ENCODE results near the gene UMOD.

The UMOD gene

GRCh38 chr16:20347666-20348364 is 4.7 kb downstream of the UMOD start:
- H2AFZ ChIP-seq = no peak overlapping the region
- no peaks in the 10 kb centered on the region for H3K9me3 ChIP-seq (ENCODE audit: control insufficient read depth, low read length)
- H3K36me3 ChIP-seq (ENCODE audit: control insufficient read depth, insufficient read depth, low read length) = no peaks in the 10 kb centered on the region
- TF ChIP-seq CTCF (IDR thresholded peaks at IDR 0.05) = no peak
- H3K4me3 ChIP-seq (ENCODE audit: low read depth, low read length) = no peak overlapping the region
- no peak overlapping the region for H3K9ac ChIP-seq
- no peak overlapping the region for H3K4me2 ChIP-seq (ENCODE audit: low read length)
- no peaks in the 10 kb centered on the region for H3K27me3 ChIP-seq (ENCODE audit: control insufficient read depth, insufficient read depth, low read length)
- no peaks in the 10 kb centered on the region for H3K4me1 ChIP-seq
- no peak overlapping the region for H3K27ac ChIP-seq
- H3K79me2 ChIP-seq = no peaks in the 10 kb centered on the region

GRCh38 chr16:20344611-20345010 is 7.9 kb downstream of the UMOD start:
- H3K9ac ChIP-seq = no peak overlapping the region
- no peaks in the 10 kb centered on the region for H3K4me1 ChIP-seq
- no peak overlapping the region for H3K4me2 ChIP-seq (ENCODE audit: low read length)
- H2AFZ ChIP-seq = no peak overlapping the region
- H3K27ac ChIP-seq = no peak overlapping the region
- H3K27me3 ChIP-seq (ENCODE audit: control insufficient read depth, insufficient read depth, low read length) = no peaks in the 10 kb centered on the region
- H3K79me2 ChIP-seq = no peaks in the 10 kb centered on the region
- TF ChIP-seq CTCF (IDR thresholded peaks at IDR 0.05) = no peak
- no peaks in the 10 kb centered on the region for H3K36me3 ChIP-seq (ENCODE audit: control insufficient read depth, insufficient read depth, low read length)
- no peak overlapping the region for H3K4me3 ChIP-seq (ENCODE audit: low read depth, low read length)
- H3K9me3 ChIP-seq (ENCODE audit: control insufficient read depth, low read length) = no peaks in the 10 kb centered on the region

- H3K9ac ChIP-seq = no peak overlapping the region
- TF ChIP-seq CTCF (IDR thresholded peaks at IDR 0.05) = no peak
- H3K4me1 ChIP-seq = no peaks in the 10 kb centered on the region
- H3K4me3 ChIP-seq (ENCODE audit: low read depth, low read length) = no peak overlapping the region
- H2AFZ ChIP-seq = no peak overlapping the region
- no peaks in the 10 kb centered on the region for H3K9me3 ChIP-seq (ENCODE audit: control insufficient read depth, low read length)
- no peaks in the 10 kb centered on the region for H3K36me3 ChIP-seq (ENCODE audit: control insufficient read depth, insufficient read depth, low read length)
- no peaks in the 10 kb centered on the region for H3K79me2 ChIP-seq
- H3K27me3 ChIP-seq (ENCODE audit: control insufficient read depth, insufficient read depth, low read length) = no peaks in the 10 kb centered on the region
- H3K4me2 ChIP-seq (ENCODE audit: low read length) = no peak overlapping the region
- no peak overlapping the region for H3K27ac ChIP-seq
These were observed 12.8 kb downstream of the UMOD start for GRCh38 chr16:20339744-20340143.

GRCh38 chr16:20336955-20337354 is 15.6 kb downstream of the UMOD start:
- Histone ChIP-seq H3K79me2 (no peaks in the 10 kb centered on the region), H2AFZ (no peak overlapping the region)

More at GRCh38 chr16:20336955-20337354, 15.6 kb downstream of the UMOD start:
- no peaks in the 10 kb centered on the region for H3K4me1 ChIP-seq
- no peaks in the 10 kb centered on the region for H3K36me3 ChIP-seq (ENCODE audit: control insufficient read depth, insufficient read depth, low read length)
- H3K4me2 ChIP-seq (ENCODE audit: low read length) = no peak overlapping the region
- no peaks in the 10 kb centered on the region for H3K27me3 ChIP-seq (ENCODE audit: control insufficient read depth, insufficient read depth, low read length)
- no peak overlapping the region for H3K27ac ChIP-seq
- no peak for TF ChIP-seq CTCF (IDR thresholded peaks at IDR 0.05)
- H3K9me3 ChIP-seq (ENCODE audit: control insufficient read depth, low read length) = no peaks in the 10 kb centered on the region
- no peak overlapping the region for H3K9ac ChIP-seq
- no peak overlapping the region for H3K4me3 ChIP-seq (ENCODE audit: low read depth, low read length)
